GM19463 (cell line): ENCODE data around the gene CSF1.

Source experiments
- ATAC-seq: cut with Tn5 transposase; IDR thresholded peaks from one replicate; pipeline ENCODE4 v1.9.1; 2021; ENCODE audit warnings: mild to moderate bottlenecking, moderate library complexity; ENCODE audit not compliant: unreplicated experiment

The CSF1 gene

GRCh38 chr1:109901141-109901523 lies 9.5 kb upstream of the CSF1 start:
- no peak for ATAC-seq

- no peak for ATAC-seq
These were observed 9.0 kb upstream of the CSF1 start for GRCh38 chr1:109901524-109902145.

- no peak for ATAC-seq
These were observed 8.3 kb upstream of the CSF1 start for GRCh38 chr1:109902204-109902985.

GRCh38 chr1:109903376-109903930 lies 7.2 kb upstream of the CSF1 start:
- ATAC-seq: no peak

- no peak for ATAC-seq
These were observed 6.4 kb upstream of the CSF1 start for GRCh38 chr1:109904105-109904817.

- ATAC-seq: no peak
These were observed 5.2 kb upstream of the CSF1 start for GRCh38 chr1:109905491-109905890.

- peak; percentile 79 for ATAC-seq
These were observed 4.3 kb upstream of the CSF1 start for GRCh38 chr1:109906160-109906838.

GRCh38 chr1:109906839-109907180 lies 3.8 kb upstream of the CSF1 start:
- ATAC-seq: no peak

- no peak for ATAC-seq
These were observed 3.4 kb upstream of the CSF1 start for GRCh38 chr1:109907190-109907774.

- ATAC-seq: no peak
These were observed 1.8 kb upstream of the CSF1 start for GRCh38 chr1:109908836-109909235.

- no peak for ATAC-seq
These were observed 1.1 kb upstream of the CSF1 start for GRCh38 chr1:109909561-109909960.

- peak; percentile 27 for ATAC-seq
These were observed 532 bp downstream of the CSF1 start for GRCh38 chr1:109910963-109911798.

- no peak for ATAC-seq
These were observed 1.7 kb downstream of the CSF1 start for GRCh38 chr1:109912214-109912861.

- ATAC-seq: no peak
These were observed 2.2 kb downstream of the CSF1 start for GRCh38 chr1:109912873-109913272.

- ATAC-seq: no peak
These were observed 2.8 kb downstream of the CSF1 start for GRCh38 chr1:109913360-109913879.

GRCh38 chr1:109914587-109915240 lies 4.1 kb downstream of the CSF1 start:
- no peak for ATAC-seq

GRCh38 chr1:109917051-109917767 lies 6.6 kb downstream of the CSF1 start:
- no peak for ATAC-seq
